Activated T-cell treated with anti-CD3 and anti-CD28 coated beads, Interleukin-2, amount 50 U/mL, for 1 hour (primary cell): ENCODE measurements around the gene MCC.
A peak's percentile ranks its signal among the peaks of the same experiment; 100 is the strongest.

Experiments used
- DNase-seq: peaks from one replicate; pipeline ENCODE4 v3.0.0-alpha.2; 2020

MCC gene

GRCh38 chr5:113302120-113302519, 186.1 kb downstream of the MCC start:
- no peak for DNase-seq

- no peak for DNase-seq
These were observed 188.7 kb downstream of the MCC start for GRCh38 chr5:113299591-113299990.

- DNase-seq, result no peak
These were observed 191.6 kb downstream of the MCC start for GRCh38 chr5:113296676-113297075.

GRCh38 chr5:113295111-113295539, 193.1 kb downstream of the MCC start:
- DNase-seq, result no peak

GRCh38 chr5:113294311-113295110, 193.7 kb downstream of the MCC start:
- DNase-seq, result peak; percentile 74

GRCh38 chr5:113293975-113294310, 194.3 kb downstream of the MCC start:
- no peak for DNase-seq

- peak; percentile 23 for DNase-seq
These were observed 194.9 kb downstream of the MCC start for GRCh38 chr5:113293068-113293974.

GRCh38 chr5:113292462-113292861, 195.8 kb downstream of the MCC start:
- no peak for DNase-seq

GRCh38 chr5:113283558-113283957, 204.7 kb downstream of the MCC start:
- DNase-seq, result no peak

- DNase-seq, result no peak
These were observed 205.8 kb downstream of the MCC start for GRCh38 chr5:113282472-113282871.

- DNase-seq, result no peak
These were observed 207.1 kb downstream of the MCC start for GRCh38 chr5:113281194-113281593.

- DNase-seq, result no peak
These were observed 207.7 kb downstream of the MCC start for GRCh38 chr5:113280541-113280940.

GRCh38 chr5:113278976-113279375, 209.3 kb downstream of the MCC start:
- no peak for DNase-seq

- DNase-seq, result no peak
These were observed 211.8 kb downstream of the MCC start for GRCh38 chr5:113276493-113276892.

- DNase-seq, result no peak
These were observed 212.3 kb downstream of the MCC start for GRCh38 chr5:113276001-113276400.

- no peak for DNase-seq
These were observed 213.3 kb downstream of the MCC start for GRCh38 chr5:113274836-113275414.

GRCh38 chr5:113273948-113274347, 214.3 kb downstream of the MCC start:
- DNase-seq, result no peak

- DNase-seq, result no peak
These were observed 216.4 kb downstream of the MCC start for GRCh38 chr5:113271745-113272454.

GRCh38 chr5:113271015-113271414, 217.2 kb downstream of the MCC start:
- DNase-seq, result no peak

GRCh38 chr5:113270086-113270485, 218.2 kb downstream of the MCC start:
- DNase-seq, result no peak

GRCh38 chr5:113269023-113269997, 218.9 kb downstream of the MCC start:
- DNase-seq, result no peak

GRCh38 chr5:113268232-113268631, 220.0 kb downstream of the MCC start:
- no peak for DNase-seq
